HCT116 (cell line): ENCODE results near the gene RAI2. TPM values are rescaled to one million over a fixed set of nuclear protein-coding genes. Genes with fewer than 3 reads are reported as not detected.

Experiments used
- ATAC-seq: fragments of 200-7000 bp; cut with Tn5 transposase; 2 replicates; pipeline ENCODE4 v1.9.1; 2020; ENCODE audit warnings: mild to moderate bottlenecking, moderate library complexity
- BruUV-seq: library from RNA; stranded (reverse); fragments of 400-500 nt; replicated peaks from 2 replicates; lab custom pipeline; 2021; lab: Mats Ljungman, UMichigan
- CTCF ChIA-PET: fragments of 300-600 bp; sonication (Branson Sonifier 250); formaldehyde crosslinking; loops from one replicate; lab custom pipeline; 2021; ENCODE audit warnings: antibody characterized with exemption; lab: Charles Lee
- POLR2A ChIA-PET: fragments of 300-600, 350-600 bp; sonication (Branson Sonifier 250); formaldehyde crosslinking; loops from one replicate; lab custom pipeline; 2021; ENCODE audit warnings: antibody characterized with exemption; lab: Charles Lee
- RAD21 ChIA-PET, 2 experiments: fragments of 300-600 bp; sonication (Branson Sonifier 250); formaldehyde crosslinking; loops; one replicate each; lab custom pipeline; 2023; ENCODE audit warnings: low total read pairs in 2 of 2; ENCODE audit not compliant: uncharacterized antibody in 2 of 2, unreplicated experiment in 2 of 2, low non-redundant PET in 1 of 2; lab: Charles Lee
- DNase-seq: peaks from one replicate; pipeline ENCODE4 v3.0.0-alpha.2; 2010; ENCODE audit warnings: low read depth, low spot score
- H2AFZ ChIP-seq: fragments of 200-600 bp; shearing (Covaris generic), sonication (generic); 2 replicates; pipeline ENCODE4 v1.6.1; 2017; ENCODE audit warnings: low read depth, mixed run types, mixed read lengths, antibody characterized with exemption, low read length; ENCODE audit not compliant: poor library complexity, severe bottlenecking
- H3K27ac ChIP-seq: 2 replicates; pipeline ENCODE4 v1.5.1; 2012; ENCODE audit warnings: low read depth, low read length
- H3K27me3 ChIP-seq: fragments of 200-600 bp; sonication (generic); 2 replicates; pipeline ENCODE4 v1.6.1; 2016; ENCODE audit warnings: mixed run types, low read length, mixed read lengths; ENCODE audit not compliant: insufficient read depth
- H3K36me3 ChIP-seq, 2 experiments: fragments of 200-500 bp in 1 of 2; fragments of 200-600 bp in 1 of 2; sonication (Bioruptor generic) in 1 of 2; sonication (generic) in 1 of 2; 2 replicates each; pipeline versions ENCODE4 v1.5.1 to v1.6.1; 2014 to 2016; ENCODE audit warnings: low read length in 2 of 2, inconsistent platforms in 1 of 2, mixed read lengths in 1 of 2, mixed run types in 1 of 2; ENCODE audit not compliant: insufficient read depth in 2 of 2, control insufficient read depth in 1 of 2
- H3K4me1 ChIP-seq, 2 experiments: fragments of 200-600 bp in 1 of 2; sonication (generic) in 1 of 2; 2 replicates each; pipeline versions ENCODE4 v1.5.1 to v1.6.1; 2012 to 2017; ENCODE audit warnings: low read length in 2 of 2, inconsistent platforms in 1 of 2, mild to moderate bottlenecking in 1 of 2, mixed read lengths in 1 of 2, mixed run types in 1 of 2, moderate library complexity in 1 of 2; ENCODE audit not compliant: insufficient read depth in 2 of 2, control insufficient read depth in 1 of 2
- H3K4me2 ChIP-seq: fragments of 200-600 bp; sonication (generic); 2 replicates; pipeline ENCODE4 v1.6.1; 2017; ENCODE audit warnings: mixed run types, low read length, mixed read lengths
- H3K4me3 ChIP-seq, 2 experiments: fragments of 200-600 bp in 1 of 2; sonication (generic) in 1 of 2; replicated peaks in 1 of 2; 2 replicates each; pipeline ENCODE4 v1.5.1; 2011 to 2016; ENCODE audit warnings: low read length in 2 of 2, control low read depth in 1 of 2, low read depth in 1 of 2, mild to moderate bottlenecking in 1 of 2, mixed read lengths in 1 of 2, mixed run types in 1 of 2
- H3K79me2 ChIP-seq: fragments of 200-600 bp; sonication (generic); 2 replicates; pipeline ENCODE4 v1.6.1; 2017; ENCODE audit warnings: mild to moderate bottlenecking, mixed run types, low read length, moderate library complexity, mixed read lengths; ENCODE audit not compliant: insufficient read depth
- H3K9ac ChIP-seq: fragments of 200-600 bp; sonication (generic); 2 replicates; pipeline ENCODE4 v1.6.1; 2016; ENCODE audit warnings: low read length, mixed read lengths
- H3K9me2 ChIP-seq: fragments of 200-600 bp; sonication (generic), shearing (Covaris generic); 2 replicates; pipeline ENCODE4 v1.6.1; 2017; ENCODE audit warnings: mixed run types, mild to moderate bottlenecking, moderate library complexity; ENCODE audit not compliant: insufficient read depth
- H3K9me3 ChIP-seq, 2 experiments: fragments of 200-500 bp in 1 of 2; fragments of 200-600 bp in 1 of 2; sonication (Bioruptor generic) in 1 of 2; sonication (generic) in 1 of 2; 2 replicates each; pipeline ENCODE4 v1.6.1; 2014 to 2017; ENCODE audit warnings: low read length in 2 of 2, mixed read lengths in 2 of 2, inconsistent platforms in 1 of 2, low read depth in 1 of 2, mild to moderate bottlenecking in 1 of 2, mixed run types in 1 of 2, moderate library complexity in 1 of 2; ENCODE audit not compliant: control insufficient read depth in 1 of 2, insufficient read depth in 1 of 2
- H4K20me1 ChIP-seq: fragments of 200-600 bp; sonication (generic), shearing (Covaris generic); 2 replicates; pipeline ENCODE4 v1.6.1; 2017; ENCODE audit warnings: mixed run types, mild to moderate bottlenecking, moderate library complexity; ENCODE audit not compliant: insufficient read depth
- ATF3 ChIP-seq: IDR thresholded peaks from 2 replicates; pipeline ENCODE4 v1.6.1; 2012
- CEBPB ChIP-seq: IDR thresholded peaks from 2 replicates; pipeline ENCODE4 v1.6.1; 2012; ENCODE audit warnings: low read depth
- EGR1 ChIP-seq: IDR thresholded peaks from 2 replicates; pipeline ENCODE4 v1.6.1; 2012; ENCODE audit warnings: low read depth
- ELF1 ChIP-seq: IDR thresholded peaks from 2 replicates; pipeline ENCODE4 v1.6.1; 2012; ENCODE audit warnings: low read depth, borderline replicate concordance
- EZH2 ChIP-seq: fragments of 200-600 bp; sonication (generic); IDR thresholded peaks from 2 replicates; pipeline ENCODE4 v1.6.1; 2017; ENCODE audit warnings: antibody characterized with exemption, mixed run types
- EZH2phosphoT487 ChIP-seq: fragments of 200-600 bp; IDR thresholded peaks from 2 replicates; pipeline ENCODE4 v1.6.1; 2018; ENCODE audit warnings: antibody characterized with exemption, borderline replicate concordance
- FOSL1 ChIP-seq: IDR thresholded peaks from 2 replicates; pipeline ENCODE4 v1.6.1; 2012; ENCODE audit warnings: low read depth
- JUND ChIP-seq: IDR thresholded peaks from 2 replicates; pipeline ENCODE4 v1.6.1; 2012
- MAX ChIP-seq: IDR thresholded peaks from 2 replicates; pipeline ENCODE4 v1.6.1; 2012
- SIN3A ChIP-seq: IDR thresholded peaks from 2 replicates; pipeline ENCODE4 v1.6.1; 2012; ENCODE audit warnings: low read depth
- TCF7L2 ChIP-seq: IDR thresholded peaks from 2 replicates; pipeline ENCODE4 v1.7.0; 2011; ENCODE audit warnings: borderline replicate concordance, inconsistent platforms; ENCODE audit not compliant: insufficient read depth, insufficient read length; ENCODE audit errors: extremely low read depth
- YY1 ChIP-seq: IDR thresholded peaks from 2 replicates; pipeline ENCODE4 v1.6.1; 2011; ENCODE audit warnings: low read length, low read depth, moderate library complexity, mild to moderate bottlenecking; ENCODE audit not compliant: insufficient replicate concordance; ENCODE audit errors: extremely low read depth
- ZBTB33 ChIP-seq: IDR thresholded peaks from 2 replicates; pipeline ENCODE4 v1.6.1; 2011; ENCODE audit warnings: mild to moderate bottlenecking, low read length, moderate library complexity; ENCODE audit not compliant: insufficient replicate concordance; ENCODE audit errors: extremely low read depth
- ZFX ChIP-seq: fragments of 450-650 bp; IDR thresholded peaks from 2 replicates; pipeline ENCODE4 v1.6.1; 2017
- intact Hi-C: fragments of 100-400 bp; cut with micrococcal nuclease; formaldehyde crosslinking; loops from 2 replicates; pipeline ENCODE4 v1.10.0; 2022
- total RNA-seq: library from RNA; stranded (reverse); gene quantifications from one replicate; pipeline ENCODE4 v1.2.1, GENCODE V29; 2021; ENCODE audit not compliant: unreplicated experiment

Gene RAI2
- total RNA-seq, 1 experiment from 2014 or later, result not detected

- no peak for ATAC-seq
- Histone ChIP-seq H4K20me1 (no peaks in the 10 kb centered on the region), H3K4me3 (no peak overlapping the region), H3K36me3 (no peaks in the 10 kb centered on the region), H2AFZ (no peak overlapping the region), H3K4me1 (no peaks in the 10 kb centered on the region), H3K27ac (no peak overlapping the region), H3K9me3 (no peaks in the 10 kb centered on the region), H3K9ac (no peak overlapping the region), H3K9me2 (no peaks in the 10 kb centered on the region), H3K4me2 (no peak overlapping the region), H3K79me2 (no peaks in the 10 kb centered on the region), H3K27me3 (peaks cover 6% of the 10 kb centered on the region)
- DNase-seq, result no peak
- ChIA-PET POLR2A (no interaction called here), RAD21 (no interaction called here), CTCF (no interaction called here)
- intact Hi-C loops, result no loop called here
- TF ChIP-seq EZH2phosphoT487 (no peak), ATF3 (no peak), EZH2 (no peak), ZFX (no peak), CEBPB (no peak), YY1 (no peak), ELF1 (no peak), EGR1 (no peak), FOSL1 (no peak), MAX (no peak), JUND (no peak), SIN3A (no peak)
- BruUV-seq, result no TSS peak
These were observed 30.9 kb downstream of the RAI2 start for GRCh38 chrX:17830211-17830610.

GRCh38 chrX:17829566-17829965 is 31.5 kb downstream of the RAI2 start:
- ATAC-seq, result no peak
- Histone ChIP-seq H3K4me3 (no peak overlapping the region), H3K4me1 (no peaks in the 10 kb centered on the region), H3K79me2 (no peaks in the 10 kb centered on the region), H2AFZ (no peak overlapping the region), H3K27ac (no peak overlapping the region), H3K9me2 (no peaks in the 10 kb centered on the region)
- TF ChIP-seq TCF7L2 (no peak), MAX (no peak), ZBTB33 (no peak)
- TF ChIP-seq, all 23 proteins: peak for 0
- ChIA-PET RAD21 (no interaction called here), POLR2A (no interaction called here), CTCF (no interaction called here)
- Histone ChIP-seq H3K9ac (no peak overlapping the region), H4K20me1 (no peaks in the 10 kb centered on the region), H3K36me3 (no peaks in the 10 kb centered on the region), H3K27me3 (peaks cover 6% of the 10 kb centered on the region), H3K9me3 (no peaks in the 10 kb centered on the region), H3K4me2 (no peak overlapping the region)
- intact Hi-C loops, result no loop called here
- BruUV-seq, result no TSS peak
- no peak for DNase-seq
